HG03175 (cell line): Measurements from ENCODE around the gene ACTL7B.
"Not testable (repeated sequence)": the region's sequence is repeated elsewhere in the genome, so short reads cannot be mapped to it uniquely, and the experiment has no call there.

Experiments used
- ATAC-seq: cut with Tn5 transposase; IDR thresholded peaks from one replicate; pipeline ENCODE4 v1.9.1; 2021; ENCODE audit warnings: mild to moderate bottlenecking, moderate library complexity; ENCODE audit not compliant: unreplicated experiment

The ACTL7B gene, protein sequence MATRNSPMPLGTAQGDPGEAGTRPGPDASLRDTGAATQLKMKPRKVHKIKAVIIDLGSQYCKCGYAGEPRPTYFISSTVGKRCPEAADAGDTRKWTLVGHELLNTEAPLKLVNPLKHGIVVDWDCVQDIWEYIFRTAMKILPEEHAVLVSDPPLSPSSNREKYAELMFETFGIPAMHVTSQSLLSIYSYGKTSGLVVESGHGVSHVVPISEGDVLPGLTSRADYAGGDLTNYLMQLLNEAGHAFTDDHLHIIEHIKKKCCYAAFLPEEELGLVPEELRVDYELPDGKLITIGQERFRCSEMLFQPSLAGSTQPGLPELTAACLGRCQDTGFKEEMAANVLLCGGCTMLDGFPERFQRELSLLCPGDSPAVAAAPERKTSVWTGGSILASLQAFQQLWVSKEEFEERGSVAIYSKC

DNA sequence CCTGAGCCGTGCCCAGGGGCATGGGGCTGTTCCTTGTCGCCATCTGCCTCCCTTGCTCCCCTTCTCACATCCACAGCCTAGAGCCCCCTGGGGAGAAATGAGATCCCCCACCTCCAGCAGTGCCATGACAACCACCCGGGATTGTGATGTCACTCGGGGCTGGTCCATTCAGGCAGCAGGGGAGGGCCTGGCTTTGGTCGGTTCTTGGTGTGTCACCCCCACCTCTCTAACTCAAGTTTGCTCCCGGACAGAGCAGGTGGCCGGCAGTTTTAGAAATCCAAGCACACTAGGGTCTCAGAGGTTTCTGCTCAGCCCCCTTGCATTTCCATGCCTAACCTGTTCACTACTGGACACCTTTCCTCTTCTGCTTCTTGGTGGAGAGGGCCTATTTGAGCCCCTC is at the start of gene ACTL7B:
Gene ACTL7B, minus strand, starts transcription at position 99 of the 400 bp plus-strand sequence. Its CDS starts 56 bp downstream, at position 43.
- ATAC-seq, result no peak

DNA sequence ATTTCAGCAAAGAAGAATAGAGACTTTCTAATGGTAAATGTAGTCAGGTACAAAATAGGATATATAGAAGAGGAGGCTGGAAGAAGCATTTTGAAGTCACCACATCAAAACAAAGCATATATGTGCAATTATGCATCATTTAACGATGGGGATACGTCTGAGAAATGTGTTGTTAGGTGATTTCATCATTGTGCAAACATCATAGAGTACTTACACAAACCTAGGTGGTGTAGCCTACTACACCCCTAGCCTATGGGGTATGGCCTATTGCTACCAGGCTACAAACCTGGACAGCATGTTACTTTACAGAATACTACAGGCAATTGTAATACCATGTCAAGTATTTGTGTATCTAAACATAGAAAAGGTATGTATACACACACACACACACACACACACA is 49.7 kb upstream of the ACTL7B start:
- ATAC-seq, result no peak

DNA sequence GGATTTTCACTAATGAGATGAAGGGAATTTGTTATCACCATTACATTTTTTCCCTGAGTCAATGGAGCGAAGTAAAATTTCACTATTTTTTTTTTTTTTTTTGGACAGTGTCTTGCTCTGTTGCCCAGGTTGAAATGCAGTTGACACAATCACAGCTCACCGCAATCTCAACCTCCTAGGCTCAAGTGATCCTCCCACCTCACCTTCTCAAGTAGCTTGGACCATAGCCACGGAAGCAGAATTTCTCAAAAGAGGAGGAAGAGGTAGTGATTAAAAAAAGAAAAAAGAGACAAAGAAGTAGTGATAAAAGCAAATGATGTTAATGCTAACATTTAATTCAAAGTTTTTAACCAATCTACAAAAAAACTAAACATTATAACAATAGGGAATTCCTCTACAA is 48.4 kb upstream of the ACTL7B start:
- ATAC-seq, result no peak

DNA sequence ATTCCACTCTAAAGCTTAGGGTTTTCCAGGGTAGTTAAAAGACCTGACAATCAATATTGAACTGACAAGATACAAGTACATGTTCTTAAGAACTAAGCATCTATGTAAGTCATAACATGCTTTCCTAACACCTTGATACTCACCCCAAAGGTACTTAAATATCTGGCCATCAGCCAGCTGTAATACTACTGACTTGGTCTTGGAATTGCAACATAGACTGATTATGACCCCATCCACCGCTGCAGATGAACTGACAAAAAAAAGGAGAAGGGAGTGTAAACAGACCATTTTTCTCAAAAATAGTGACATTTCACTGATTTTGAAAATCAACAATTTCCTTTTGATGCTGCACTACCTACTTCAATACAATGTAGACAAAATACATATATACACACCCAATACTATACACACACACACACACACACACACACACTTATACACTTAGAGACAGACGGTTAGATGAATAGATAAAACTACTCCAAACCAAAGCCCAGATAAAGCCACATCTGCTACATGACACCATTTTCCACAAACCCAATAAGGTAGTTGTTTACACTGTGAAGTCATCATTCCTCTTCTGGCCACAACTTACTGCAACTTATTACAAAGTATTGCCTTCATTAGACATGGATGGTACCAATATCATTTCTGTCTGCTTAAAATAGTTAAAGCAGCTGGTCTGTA is 47.8 kb upstream of the ACTL7B start:
- no peak for ATAC-seq

DNA sequence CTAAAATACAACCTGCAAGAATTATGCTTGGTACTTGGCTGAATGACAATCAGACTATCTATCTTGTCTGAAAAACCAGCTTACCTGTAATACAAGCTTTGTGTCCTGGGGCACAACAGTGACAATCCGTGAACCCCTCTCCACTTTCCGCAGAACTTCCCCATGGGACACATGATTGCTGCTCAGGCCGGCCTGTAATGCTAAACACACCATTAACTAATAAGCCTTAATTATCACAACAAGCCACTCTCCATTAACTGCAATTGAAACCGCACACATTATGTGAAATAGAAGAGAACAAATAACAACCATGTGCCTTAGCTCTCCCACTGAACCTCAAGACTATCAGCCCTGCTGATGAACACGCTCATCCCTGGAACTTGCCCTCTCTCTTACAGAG is 44.4 kb upstream of the ACTL7B start:
- ATAC-seq, result no peak

DNA sequence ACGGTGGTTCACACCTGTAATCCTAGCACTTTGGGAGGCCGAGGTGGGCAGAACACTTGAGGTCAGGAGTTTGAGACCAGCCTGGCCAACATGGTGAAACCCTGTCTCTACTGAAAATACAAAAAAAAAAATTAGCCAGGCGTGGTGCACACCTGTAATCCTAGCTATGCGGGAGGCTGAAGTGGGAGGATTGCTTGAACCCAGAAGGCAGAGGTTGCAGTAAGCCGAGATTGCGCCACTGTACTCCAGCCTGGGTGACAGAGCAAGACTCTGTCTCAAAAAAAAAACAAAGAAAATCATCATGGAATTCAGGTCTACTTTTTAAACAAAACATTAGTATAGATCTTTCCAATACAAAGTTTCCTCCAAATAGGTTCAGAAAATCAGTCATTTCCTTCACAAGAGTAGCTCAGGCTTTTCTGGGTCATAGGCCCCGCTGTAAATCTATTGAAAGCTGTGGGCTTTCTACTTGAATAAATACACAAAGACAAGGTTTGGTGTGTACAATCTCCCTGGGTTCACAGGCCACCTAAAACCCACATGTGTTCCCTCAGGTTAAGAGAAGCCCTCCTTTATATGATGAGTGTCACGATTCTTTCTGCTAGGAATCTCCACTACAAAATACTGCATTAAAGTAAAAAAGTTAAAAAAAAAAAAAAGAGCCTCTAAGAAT is 43.4 kb upstream of the ACTL7B start:
- ATAC-seq, result not testable (repeated sequence)

DNA sequence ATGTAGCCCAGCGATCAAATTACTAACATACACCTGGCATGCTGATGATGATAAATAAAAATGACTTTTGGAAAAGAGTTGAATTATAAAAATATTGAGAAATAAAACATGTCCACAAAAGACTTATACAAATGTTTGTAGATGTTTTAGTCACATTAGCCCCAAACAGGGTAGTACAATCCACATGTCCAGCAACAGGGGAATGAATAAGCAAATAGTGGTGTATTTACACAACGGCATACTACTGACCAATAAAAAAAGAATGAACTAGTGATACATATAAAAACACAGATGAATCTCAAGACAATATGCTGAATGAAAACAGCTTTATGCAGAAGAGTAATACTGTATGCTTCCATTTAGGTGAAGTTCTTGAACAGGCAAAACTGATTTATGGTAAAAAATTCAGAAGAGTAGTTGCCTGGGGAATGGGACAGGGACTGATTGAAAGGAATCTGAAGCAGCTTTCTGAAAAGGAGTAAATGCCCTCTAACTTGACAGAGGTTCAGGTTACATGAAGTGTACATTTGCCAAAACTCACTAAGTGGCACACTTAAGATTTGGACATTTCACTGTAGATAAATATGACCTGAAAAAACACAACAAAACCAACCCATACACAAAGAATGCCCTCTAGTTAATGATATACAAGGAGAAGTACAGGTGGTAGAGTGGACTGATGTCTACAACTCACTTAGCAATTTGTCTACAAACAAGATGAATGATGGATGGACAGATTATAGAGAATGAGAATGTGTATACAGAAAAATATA is 41.7 kb upstream of the ACTL7B start:
- ATAC-seq, result no peak

DNA sequence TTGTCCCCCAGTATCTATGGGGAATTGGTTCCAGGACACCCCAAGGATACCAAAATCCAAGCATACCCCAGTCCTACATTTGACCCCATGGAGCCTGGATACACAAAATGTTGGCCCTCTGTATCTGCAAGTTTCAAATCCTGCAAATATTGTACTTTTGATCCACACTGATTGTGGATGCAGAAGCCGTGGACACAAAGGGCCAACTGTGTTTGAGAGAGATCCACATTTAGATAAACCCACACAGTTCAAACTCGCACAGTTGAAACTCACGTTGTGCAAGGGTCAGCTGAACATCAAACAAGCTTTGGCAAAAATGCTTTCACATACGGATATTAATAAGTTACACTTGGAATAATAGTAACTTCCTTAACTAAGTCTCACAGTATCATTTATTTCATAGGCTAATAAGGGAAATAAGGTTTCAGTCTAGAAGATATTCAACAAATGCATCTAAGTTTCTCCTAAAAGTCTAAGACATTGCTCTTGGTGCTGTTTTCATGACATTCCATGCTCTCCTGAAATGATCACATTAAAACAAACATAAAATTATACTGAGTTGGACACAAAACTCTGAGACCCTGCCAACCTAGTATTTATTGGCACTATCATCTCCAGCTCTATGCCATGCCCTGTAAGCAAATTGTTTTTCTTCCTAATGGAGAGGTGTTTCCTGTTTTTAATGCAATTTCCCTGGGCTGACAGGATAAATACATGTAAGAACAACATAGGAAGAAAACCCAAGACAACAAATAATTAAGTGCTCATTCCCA is 38.6 kb upstream of the ACTL7B start:
- ATAC-seq, result no peak

DNA sequence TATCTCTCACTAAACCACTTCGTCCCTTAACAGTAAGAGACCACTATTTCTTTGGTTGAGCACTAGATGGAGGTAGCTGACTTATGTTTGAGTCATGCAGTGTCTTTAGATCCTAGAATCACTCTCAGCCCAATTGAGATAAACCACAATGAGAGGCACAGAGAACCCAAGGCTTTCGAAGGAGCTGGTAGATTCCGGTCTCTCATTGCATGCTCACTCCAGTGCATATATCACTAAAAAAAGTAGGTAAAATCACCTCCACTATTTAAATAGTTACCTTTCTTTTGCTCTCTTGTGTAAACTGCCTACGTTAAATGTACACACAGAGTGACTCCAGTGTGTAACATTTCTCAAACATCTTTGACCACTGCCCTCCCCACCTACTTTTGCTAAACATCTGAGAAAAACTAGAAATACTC is 33.9 kb upstream of the ACTL7B start:
- no peak for ATAC-seq

DNA sequence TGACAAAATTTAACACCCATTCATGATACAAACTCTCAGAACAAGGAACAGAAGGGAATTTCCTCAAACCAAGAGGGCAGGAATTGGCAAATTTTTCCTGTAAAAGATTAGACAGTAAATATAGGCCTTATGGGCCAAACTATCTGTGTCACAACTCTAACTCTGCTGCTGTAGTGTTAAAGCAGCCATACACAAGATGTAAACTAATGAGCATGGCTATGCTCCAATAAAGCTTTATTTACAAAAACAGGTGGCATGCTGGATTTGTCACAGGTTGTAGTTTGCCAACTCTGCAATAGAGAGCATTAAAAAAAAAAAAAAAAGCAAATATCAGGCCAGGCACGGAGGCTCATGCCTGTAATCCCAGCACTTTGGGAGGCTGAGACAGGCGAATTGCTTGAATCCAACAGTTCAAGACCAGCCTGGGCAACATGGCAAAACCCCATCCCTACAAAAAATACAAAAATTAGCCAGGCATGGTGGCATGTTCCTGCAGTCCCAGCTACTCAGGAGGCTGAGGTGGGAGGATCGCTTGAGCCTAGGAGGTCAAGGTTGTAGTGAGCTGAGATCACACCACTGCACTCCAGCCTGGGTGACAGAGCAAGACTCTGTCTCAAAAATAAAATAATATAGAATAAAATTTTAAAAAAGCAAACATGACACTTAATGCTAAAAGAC is 30.9 kb upstream of the ACTL7B start:
- ATAC-seq, result not testable (repeated sequence)

DNA sequence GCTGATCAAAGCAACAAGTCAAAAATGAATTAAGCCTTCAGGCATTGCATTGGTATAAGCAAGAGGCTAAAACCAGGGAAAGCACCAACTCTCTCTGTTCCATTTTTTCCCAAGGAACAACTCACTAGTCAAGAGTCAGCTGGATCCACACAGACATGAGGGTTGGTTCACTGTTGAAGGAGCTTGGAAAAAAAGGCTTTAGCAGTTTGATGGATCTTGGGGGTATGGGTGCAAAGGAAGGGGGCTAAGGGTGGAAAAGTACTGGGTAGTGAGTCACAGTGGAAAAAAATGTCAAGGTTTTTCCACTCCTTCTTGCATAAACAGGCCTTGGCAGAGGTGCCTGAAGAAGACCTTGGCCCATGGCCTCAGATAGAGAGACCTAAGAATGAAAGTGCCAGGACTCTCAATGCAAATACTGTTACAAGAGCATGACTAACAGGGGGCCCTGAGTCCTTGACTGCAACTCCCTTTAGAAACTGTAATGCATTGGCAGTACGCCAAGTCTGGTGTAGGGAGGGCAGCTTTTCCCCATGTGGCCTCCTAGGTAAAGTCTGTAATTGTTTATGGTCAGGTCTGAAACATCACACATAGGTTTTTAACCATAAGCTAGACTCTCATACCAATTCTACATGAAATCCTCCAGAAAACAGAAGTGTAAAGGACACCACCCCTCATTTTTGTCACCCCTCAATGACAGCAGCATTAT is 30.0 kb upstream of the ACTL7B start:
- ATAC-seq, result peak; percentile 99

DNA sequence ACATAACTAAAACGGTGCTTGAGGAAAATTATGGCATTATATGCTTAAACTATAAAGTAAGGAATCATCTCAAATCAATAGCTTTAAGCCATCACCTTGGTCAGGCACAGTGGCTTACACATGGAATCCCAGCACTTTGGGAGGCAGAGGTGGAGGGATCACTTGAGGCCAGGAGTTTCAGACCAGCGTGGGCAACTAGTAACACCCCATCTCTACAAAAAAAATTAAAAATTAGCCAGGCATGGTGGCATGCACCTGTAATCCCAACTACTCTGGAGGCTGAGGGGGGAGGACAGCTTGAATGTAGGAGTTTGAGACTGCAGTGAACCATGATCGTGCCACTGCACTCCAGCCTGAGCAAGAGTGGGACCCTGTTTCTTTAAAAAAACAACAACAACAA is 28.9 kb upstream of the ACTL7B start:
- no peak for ATAC-seq

DNA sequence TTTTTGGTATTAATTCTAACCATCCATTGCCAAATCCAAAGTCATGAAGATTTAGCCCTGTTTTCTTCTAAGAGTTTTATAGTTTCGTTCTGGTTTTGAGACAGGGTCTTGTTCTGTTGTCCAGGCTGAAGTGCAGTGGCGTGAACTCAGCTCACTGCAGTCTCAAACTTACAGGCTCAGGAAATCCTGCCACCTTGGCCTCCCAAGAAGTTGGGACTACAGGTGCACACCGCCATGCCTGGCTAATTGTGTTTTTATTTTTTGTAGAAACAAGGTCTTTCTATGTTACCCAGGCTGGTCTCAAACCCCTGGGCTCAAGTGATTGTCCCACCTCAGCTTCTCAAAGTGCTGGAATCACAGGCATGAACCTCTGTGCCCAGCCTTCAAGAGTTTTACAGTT is 27.3 kb upstream of the ACTL7B start:
- ATAC-seq, result no peak

DNA sequence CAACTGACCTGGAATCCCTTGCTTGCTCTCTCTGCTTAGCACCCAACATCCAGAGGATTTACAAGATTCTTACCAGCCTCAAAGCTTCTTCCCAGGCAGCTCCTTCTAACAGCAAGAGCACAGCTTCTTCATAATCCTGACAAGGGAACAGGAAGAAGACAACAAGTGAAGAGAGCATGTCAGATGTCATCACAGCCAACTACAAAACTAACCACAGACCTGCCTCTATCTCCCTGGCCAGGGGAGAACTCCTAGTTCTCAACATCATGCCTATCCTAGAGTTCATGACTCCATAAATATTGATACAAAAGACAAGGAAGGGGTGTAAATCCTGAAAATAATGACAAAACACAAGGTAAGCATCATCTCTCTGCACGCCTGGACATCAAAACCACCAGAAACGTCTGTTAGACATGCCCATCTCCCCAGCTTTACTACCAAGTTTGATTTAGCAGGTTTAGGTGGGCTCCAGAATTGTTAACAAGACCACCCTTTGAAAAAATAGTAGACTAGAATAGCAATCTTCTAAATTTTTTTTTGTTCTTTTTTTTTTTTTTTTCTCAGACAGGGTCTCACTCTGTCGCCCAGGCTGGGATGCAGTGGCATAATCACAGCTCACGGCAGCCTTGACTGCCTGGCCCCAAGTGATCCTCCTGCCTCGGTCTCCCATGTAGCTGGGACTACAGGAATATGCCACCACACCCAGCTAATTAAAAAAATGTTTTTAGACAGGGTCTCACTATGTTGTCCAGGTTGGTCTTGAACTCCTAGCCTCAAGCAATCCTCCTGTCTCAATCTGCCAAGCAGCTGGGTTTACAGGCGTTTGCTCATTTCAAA is 26.5 kb upstream of the ACTL7B start:
- no peak for ATAC-seq

DNA sequence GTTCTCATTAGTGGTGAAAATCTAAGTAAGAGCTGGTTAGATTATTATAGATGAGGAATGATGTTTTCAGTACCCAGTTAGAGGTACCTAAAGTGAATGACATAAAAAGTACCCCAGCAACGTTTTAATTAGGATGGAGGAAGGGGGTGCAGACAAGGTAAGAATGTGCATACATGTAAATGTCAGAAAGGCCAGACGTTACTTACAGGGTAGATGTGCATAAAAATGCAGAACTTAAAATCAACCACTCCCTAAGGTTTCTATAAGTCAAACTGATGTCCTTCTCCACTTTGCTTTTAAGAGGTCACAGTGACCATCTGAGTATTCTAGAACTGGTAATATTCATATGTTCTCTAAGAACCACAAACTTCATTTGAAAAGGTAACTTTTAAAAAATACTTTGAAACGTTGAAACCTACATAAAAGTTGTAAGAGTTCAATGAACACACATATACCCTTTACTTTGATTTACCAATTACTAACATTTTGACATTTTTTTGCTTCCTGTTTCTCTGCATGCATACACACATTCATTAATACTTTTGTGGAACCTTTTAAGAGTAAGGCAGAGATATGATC is 25.0 kb upstream of the ACTL7B start:
- no peak for ATAC-seq

DNA sequence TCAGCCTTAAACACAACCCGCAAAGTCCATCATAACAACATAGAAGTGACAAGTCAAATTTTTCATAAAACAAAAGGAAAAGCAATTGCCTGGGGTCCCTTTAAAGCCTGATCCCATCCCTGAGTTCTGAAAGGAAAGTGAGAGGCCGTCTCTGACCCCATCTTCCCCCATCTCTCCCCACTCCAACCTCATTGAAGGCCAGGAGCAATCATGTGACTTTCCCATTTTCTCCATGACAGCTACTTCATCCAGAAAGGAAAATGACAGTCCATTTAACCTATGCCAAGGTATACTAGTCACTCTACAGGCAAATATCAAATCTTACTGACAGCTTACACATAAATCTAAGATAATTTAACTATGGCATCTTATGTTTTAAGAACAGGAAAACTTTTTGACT is 21.7 kb upstream of the ACTL7B start:
- ATAC-seq, result no peak

DNA sequence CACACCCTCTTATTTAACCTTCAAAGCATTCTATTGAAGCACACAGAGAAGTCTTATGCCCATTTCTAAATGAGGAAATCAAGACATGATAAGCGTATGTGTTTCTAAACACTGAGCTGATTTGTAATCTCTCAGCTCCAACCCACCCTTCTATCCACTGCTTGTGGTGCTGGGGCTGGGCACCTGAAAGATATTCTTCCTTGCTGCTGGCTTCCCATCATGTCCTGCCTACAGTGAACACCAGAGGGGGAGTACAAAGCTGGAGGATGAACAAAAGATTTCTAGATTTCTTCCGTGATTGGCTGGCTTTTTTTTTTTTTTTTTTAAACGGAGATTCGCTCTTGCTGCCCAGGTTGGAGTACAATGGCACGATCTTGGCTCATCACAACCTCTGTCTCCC is 20.6 kb upstream of the ACTL7B start:
- no peak for ATAC-seq
